OCI-LY1 (cell line): ENCODE results near the gene MRPL10.

Experiments
- H2AFZ ChIP-seq: fragments of 200-600 bp; sonication (generic), shearing (Covaris generic); 2 replicates; pipeline ENCODE4 v1.6.0; 2014; ENCODE audit warnings: antibody characterized with exemption, mild to moderate bottlenecking, low read length
- H3F3A ChIP-seq: fragments of 200-600 bp; sonication (generic), shearing (Covaris generic); 2 replicates; pipeline ENCODE4 v1.6.0; 2014; ENCODE audit warnings: mild to moderate bottlenecking, antibody characterized with exemption, low read length, moderate library complexity; ENCODE audit not compliant: insufficient read depth
- H3K27ac ChIP-seq: fragments of 200-600 bp; sonication (generic); 2 replicates; pipeline ENCODE4 v1.5.1; 2014; ENCODE audit warnings: low read length, mixed run types, mild to moderate bottlenecking, low read depth; ENCODE audit not compliant: poor library complexity, severe bottlenecking
- H3K27me3 ChIP-seq: fragments of 200-600 bp; sonication (generic); 2 replicates; pipeline ENCODE4 v1.6.0; 2014; ENCODE audit warnings: antibody characterized with exemption, mild to moderate bottlenecking, low read length, moderate library complexity; ENCODE audit not compliant: insufficient read depth
- H3K36me3 ChIP-seq: fragments of 200-600 bp; sonication (generic); 2 replicates; pipeline ENCODE4 v1.6.1; 2014; ENCODE audit warnings: mild to moderate bottlenecking, antibody characterized with exemption, low read length, moderate library complexity, mixed read lengths; ENCODE audit not compliant: insufficient read depth
- H3K4me1 ChIP-seq: fragments of 200-600 bp; sonication (generic); 2 replicates; pipeline ENCODE4 v1.5.1; 2014; ENCODE audit warnings: mild to moderate bottlenecking, low read length, moderate library complexity; ENCODE audit not compliant: insufficient read depth, severe bottlenecking
- H3K4me2 ChIP-seq: fragments of 200-600 bp; sonication (generic), shearing (Covaris generic); 2 replicates; pipeline ENCODE4 v1.6.1; 2014; ENCODE audit warnings: low read length
- H3K4me3 ChIP-seq: fragments of 200-600 bp; sonication (generic); 2 replicates; pipeline ENCODE4 v1.5.1; 2014; ENCODE audit warnings: low read length, low read depth, mild to moderate bottlenecking, mixed read lengths; ENCODE audit not compliant: poor library complexity, severe bottlenecking
- H3K79me2 ChIP-seq: fragments of 200-600 bp; shearing (Covaris generic); 2 replicates; pipeline ENCODE4 v1.6.1; 2016; ENCODE audit warnings: mixed run types, low read length, mixed read lengths; ENCODE audit not compliant: insufficient read depth
- H3K9ac ChIP-seq: fragments of 200-600 bp; sonication (generic), shearing (Covaris generic); 2 replicates; pipeline ENCODE4 v1.6.1; 2014; ENCODE audit warnings: mild to moderate bottlenecking, low read length, mixed read lengths
- H3K9me2 ChIP-seq: fragments of 200-600 bp; sonication (generic), shearing (Covaris generic); 2 replicates; pipeline ENCODE4 v1.6.1; 2014; ENCODE audit warnings: low read depth, mild to moderate bottlenecking, low read length, mixed read lengths
- H3K9me3 ChIP-seq: fragments of 200-600 bp; shearing (Covaris generic); 2 replicates; pipeline ENCODE4 v1.6.1; 2014; ENCODE audit warnings: low read length, mixed read lengths
- H4K20me1 ChIP-seq: fragments of 200-600 bp; sonication (generic), shearing (Covaris generic); 2 replicates; pipeline ENCODE4 v1.6.0; 2016; ENCODE audit warnings: mild to moderate bottlenecking, low read length; ENCODE audit not compliant: insufficient read depth
- CTCF ChIP-seq: fragments of 200-600 bp; sonication (generic), shearing (Covaris generic); IDR thresholded peaks from 2 replicates; pipeline ENCODE4 v1.5.1; 2017; ENCODE audit warnings: mild to moderate bottlenecking, antibody characterized with exemption, low read length, moderate library complexity, mixed read lengths
- EZH2 ChIP-seq: fragments of 200-600 bp; sonication (generic), shearing (Covaris generic); IDR thresholded peaks from 2 replicates; pipeline ENCODE4 v1.8.0; 2017; ENCODE audit warnings: borderline replicate concordance, mixed run types, mild to moderate bottlenecking, antibody characterized with exemption, low read length, moderate library complexity, mixed read lengths

Gene MRPL10

GRCh38 chr17:47867813-47868533 is 36.6 kb upstream of the MRPL10 start:
- H3K4me2 ChIP-seq: no peak overlapping the region
- H3K9me2 ChIP-seq: no peaks in the 10 kb centered on the region
- no peak overlapping the region for H3K4me3 ChIP-seq
- no peak overlapping the region for H2AFZ ChIP-seq
- H3K4me1 ChIP-seq: no peaks in the 10 kb centered on the region
- H3F3A ChIP-seq: no peaks in the 10 kb centered on the region
- TF ChIP-seq EZH2: no peak
- TF ChIP-seq CTCF: no peak
- H3K9ac ChIP-seq: no peak overlapping the region
- no peaks in the 10 kb centered on the region for H4K20me1 ChIP-seq
- peaks cover 10% of the 10 kb centered on the region for H3K27me3 ChIP-seq
- H3K36me3 ChIP-seq: no peaks in the 10 kb centered on the region
- no peaks in the 10 kb centered on the region for H3K9me3 ChIP-seq
- no peak overlapping the region for H3K27ac ChIP-seq
- H3K79me2 ChIP-seq: no peaks in the 10 kb centered on the region

GRCh38 chr17:47866941-47867340 is 35.6 kb upstream of the MRPL10 start:
- H3K9me3 ChIP-seq: no peaks in the 10 kb centered on the region
- TF ChIP-seq EZH2: no peak
- no peak for TF ChIP-seq CTCF
- H3F3A ChIP-seq: no peaks in the 10 kb centered on the region
- H3K79me2 ChIP-seq: no peaks in the 10 kb centered on the region
- H3K36me3 ChIP-seq: no peaks in the 10 kb centered on the region
- no peak overlapping the region for H2AFZ ChIP-seq
- H3K27ac ChIP-seq: no peak overlapping the region
- H3K27me3 ChIP-seq: peaks cover 14% of the 10 kb centered on the region
- H3K4me3 ChIP-seq: no peak overlapping the region
- H3K9me2 ChIP-seq: no peaks in the 10 kb centered on the region
- no peak overlapping the region for H3K4me2 ChIP-seq
- H3K4me1 ChIP-seq: no peaks in the 10 kb centered on the region
- H4K20me1 ChIP-seq: no peaks in the 10 kb centered on the region
- no peak overlapping the region for H3K9ac ChIP-seq

- no peak for TF ChIP-seq EZH2
- no peak for TF ChIP-seq CTCF
- no peak overlapping the region for H3K4me3 ChIP-seq
- no peaks in the 10 kb centered on the region for H3F3A ChIP-seq
- no peaks in the 10 kb centered on the region for H4K20me1 ChIP-seq
- no peaks in the 10 kb centered on the region for H3K79me2 ChIP-seq
- no peak overlapping the region for H3K27ac ChIP-seq
- H2AFZ ChIP-seq: no peak overlapping the region
- no peaks in the 10 kb centered on the region for H3K9me2 ChIP-seq
- H3K36me3 ChIP-seq: no peaks in the 10 kb centered on the region
- peaks cover 14% of the 10 kb centered on the region; the same call in 1 of the 2 replicates for H3K27me3 ChIP-seq
- no peaks in the 10 kb centered on the region for H3K9me3 ChIP-seq
- H3K4me1 ChIP-seq: no peaks in the 10 kb centered on the region
- no peak overlapping the region for H3K4me2 ChIP-seq
- no peak overlapping the region for H3K9ac ChIP-seq
Measured at GRCh38 chr17:47864791-47865216, 33.5 kb upstream of the MRPL10 start.
